Activated gamma-delta T cell treated with anti-CD3 and anti-CD28 coated beads, Interleukin-2, amount 50 U/mL, for 16 hours (primary cell): ENCODE results near the gene VPS8.

Experiments used
- DNase-seq: peaks from one replicate; pipeline ENCODE4 v3.0.0-alpha.2; 2020; ENCODE audit warnings: low read depth

Gene VPS8

DNA sequence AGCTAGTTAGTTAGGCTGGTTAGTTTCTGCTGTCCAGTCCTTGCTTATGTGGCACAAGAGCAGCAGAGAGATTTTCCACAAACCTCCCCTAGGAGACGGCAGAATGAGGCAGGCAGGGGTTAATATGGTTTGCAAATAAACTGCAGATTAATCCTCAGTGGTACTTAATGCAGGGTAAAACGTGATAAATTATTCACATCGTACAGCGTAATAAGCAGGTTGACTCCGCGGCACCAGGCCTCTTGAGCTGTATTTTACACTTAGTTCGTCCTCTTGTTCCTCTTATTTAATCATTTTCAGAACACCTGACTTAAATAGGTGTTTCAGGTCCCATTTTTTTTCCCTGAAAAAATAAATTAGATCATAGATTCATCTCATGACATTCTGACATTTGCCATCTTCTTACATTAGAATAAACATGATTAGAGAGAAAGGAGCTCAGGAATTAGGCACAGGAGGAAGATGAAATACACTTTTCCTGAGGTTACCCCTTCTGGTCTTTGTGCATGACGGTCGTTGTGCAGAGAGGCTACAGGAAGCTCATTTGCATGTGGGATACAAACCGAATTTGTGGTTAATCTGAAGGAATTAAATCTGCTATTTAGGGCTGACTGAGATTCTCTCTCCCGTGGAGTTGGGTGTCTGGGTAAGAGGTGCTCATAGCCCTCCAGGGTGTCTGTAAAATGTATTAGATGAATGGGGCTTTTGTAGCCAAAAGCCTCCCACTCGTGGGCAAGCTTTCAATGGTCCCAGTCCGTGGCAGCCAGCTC, 27.1 kb upstream of the VPS8 start:
- DNase-seq: no peak

DNA sequence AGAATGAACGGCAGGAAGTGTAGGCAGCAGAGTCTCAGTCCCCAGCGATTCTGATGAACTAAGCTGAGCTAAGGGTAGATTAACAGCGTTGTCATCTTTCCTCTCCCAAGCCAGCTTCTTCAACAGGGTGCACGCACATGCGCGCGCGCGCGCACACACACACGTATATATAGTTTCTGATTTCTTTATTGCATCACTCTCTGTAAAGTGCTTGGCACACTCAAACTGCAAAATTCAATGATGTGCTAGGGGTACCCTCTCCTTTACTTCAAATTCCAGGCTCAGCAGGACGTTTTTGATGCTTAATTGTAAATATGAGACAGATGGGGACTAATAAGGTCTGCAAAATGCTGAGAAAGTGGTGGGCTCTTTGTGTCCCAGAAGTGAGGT, 26.1 kb upstream of the VPS8 start:
- no peak for DNase-seq

DNA sequence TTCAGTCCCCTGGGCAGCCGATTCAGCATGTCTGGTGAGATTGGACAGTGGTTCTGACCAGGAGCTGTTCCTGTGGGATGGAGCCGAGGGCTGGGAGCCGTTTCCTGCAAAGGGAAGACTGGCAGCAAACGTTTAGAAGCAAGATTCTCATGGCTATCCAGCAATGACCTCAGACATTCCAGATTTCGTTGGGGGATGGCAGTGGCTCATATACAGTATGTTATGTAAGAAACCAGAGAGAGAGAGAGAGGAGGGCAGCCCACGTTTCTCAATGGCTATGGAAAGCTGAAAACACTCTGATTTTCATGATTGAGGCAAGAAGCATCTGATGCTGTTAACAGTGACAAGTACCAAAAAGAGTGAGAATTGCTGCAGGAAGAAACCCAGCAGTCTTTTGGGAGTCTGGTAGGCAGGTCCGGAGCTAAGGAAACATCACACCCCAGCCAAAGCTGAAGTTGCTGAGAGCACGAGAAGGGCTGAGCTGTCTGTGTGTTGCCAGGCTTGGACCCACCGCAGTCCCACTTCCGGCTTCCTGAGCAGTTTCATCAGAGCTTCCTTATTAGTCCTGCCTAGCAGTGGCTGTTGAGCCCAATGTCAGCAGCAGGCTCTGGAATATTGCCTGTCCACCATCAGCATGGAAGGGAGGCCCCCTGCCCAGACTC, 25.6 kb upstream of the VPS8 start:
- no peak for DNase-seq

DNA sequence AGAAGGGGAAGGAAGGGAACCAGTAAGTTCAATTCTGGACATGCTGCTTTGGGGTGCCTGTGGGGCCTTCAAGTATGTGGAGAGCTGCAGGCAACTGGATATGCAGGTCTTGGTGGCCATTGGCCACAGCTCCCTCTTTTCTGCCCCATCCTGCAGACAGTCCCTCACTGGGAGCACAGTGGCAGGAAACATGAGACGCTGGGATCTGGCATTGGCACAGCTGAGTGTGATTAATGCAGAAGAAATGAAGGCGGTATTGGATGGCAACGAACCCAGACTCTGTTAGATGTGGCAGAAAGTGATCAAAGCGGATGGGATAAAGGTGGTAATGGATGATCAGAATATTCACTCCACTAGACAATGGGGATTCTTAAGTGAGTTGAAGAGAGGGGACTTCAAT, 23.2 kb upstream of the VPS8 start:
- DNase-seq: no peak

DNA sequence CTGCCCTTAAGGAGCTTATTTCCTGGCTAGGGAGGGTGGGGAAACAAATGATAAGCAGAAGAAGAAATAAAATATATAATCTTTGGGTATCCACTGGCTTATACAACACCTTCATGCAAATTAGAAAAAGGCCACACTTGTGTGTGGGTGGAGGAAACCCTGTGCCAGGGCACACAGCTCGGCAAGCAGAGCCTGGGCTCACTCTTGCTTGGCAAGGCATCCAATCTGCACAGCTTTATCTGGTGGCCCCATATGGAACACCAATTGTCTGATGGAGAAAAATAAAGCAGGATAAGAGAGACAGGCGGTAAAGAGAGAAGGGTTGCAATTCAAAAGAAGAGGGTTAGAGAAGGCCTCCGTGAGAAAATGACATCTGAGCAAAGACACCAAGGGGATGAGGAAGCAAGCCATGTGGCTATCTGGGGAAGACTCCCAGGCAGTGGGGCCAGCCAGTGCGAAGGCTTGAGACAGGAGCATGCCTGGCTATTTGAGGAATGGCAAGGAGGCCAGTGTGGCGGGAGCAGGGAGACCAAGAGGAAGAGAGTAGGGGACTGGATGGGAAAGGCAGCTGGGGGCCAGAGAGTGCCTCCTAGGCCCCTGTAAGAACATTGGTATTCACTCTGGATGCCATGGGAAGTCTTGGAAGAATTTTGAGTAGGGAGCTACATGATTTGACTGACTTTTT, 22.5 kb upstream of the VPS8 start:
- DNase-seq: no peak

DNA sequence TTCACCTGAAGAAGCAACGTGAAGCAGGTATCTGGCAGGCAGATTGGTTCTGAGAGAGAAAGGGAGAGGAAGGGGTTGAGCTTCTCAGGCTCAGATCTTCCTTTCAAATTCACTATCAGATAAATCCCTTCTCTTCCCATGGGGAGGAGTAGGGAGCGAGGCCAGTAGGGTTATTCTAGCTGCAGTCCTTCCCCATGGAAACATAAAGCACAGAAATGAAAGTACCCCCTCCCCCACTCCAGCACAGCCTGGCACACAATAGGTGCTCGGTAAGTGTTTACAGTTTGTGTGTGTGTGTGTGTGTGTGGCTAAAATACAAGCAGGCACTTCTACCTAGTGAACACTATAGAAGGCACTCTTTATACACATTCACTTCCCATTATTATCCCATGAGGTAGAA, 20.8 kb upstream of the VPS8 start:
- DNase-seq: no peak

DNA sequence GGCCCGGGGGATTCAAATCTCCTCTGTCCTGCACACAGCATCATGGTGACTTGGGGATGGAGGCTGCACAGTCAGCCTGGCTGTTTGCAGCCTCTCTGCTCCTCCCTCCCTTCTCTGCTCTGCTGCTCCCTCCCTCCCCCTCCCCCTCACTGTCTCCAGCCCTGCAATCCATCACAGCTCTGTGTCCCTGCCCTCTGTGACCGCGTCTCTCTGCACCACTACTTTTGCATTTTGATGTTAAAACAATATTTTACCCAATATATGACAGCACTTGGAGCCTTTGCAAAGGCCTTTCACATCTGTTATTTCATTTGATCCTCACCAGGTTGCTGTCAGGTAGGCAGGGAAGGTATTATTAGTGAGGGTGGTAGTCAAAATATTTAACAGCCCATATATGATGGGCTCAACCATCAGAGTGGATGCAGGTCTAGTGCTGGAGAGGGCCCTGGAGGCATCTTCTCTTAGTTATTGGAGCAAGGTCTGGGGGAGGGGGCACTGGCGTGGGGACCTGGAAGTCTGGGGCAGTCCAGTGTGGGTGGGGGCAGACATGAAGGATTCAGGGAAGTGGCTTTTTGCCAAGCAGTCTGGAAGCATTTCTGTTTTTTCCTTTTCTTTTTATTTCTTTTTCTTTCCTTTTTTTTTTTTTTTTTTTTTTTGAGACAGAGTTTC, 16.3 kb upstream of the VPS8 start:
- no peak for DNase-seq

DNA sequence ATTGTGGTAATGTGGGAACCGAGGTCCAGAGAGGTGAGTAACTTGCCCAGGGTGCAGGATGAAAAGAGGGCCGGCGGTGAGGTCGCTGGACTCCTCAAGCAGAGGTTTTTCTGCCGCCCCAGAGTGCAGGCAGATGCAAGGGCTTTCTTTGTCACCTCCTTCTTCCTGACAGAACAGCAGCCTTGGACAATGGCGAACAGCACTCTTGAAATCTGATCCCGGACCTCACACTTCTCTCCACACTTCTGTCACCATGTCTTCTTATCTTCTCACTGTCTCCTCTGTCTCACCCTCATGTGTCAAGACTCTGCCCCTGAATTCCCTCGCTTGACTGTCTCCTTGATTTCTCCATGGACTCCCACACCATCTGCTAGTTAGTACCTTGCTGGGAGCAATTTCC, 15.4 kb upstream of the VPS8 start:
- DNase-seq: no peak

DNA sequence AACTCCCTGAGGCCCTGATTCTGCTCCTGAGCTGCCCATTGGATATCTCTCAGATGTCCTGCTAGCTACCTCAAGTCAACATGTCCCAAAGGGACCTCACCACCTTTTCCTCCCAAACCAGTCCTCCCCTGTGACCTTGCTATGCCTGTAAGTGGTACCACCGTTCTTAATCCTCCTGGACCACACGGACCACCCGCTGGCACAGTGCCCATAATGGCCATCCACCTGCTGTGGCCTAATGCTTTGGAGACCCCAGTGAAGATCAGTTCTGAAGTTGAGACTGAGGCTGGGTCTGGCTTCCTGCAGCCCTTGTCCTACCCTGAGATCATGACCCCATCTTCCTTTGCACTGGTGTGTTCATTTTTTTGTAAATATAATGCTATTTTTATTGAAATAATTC, 15.0 kb upstream of the VPS8 start:
- no peak for DNase-seq

DNA sequence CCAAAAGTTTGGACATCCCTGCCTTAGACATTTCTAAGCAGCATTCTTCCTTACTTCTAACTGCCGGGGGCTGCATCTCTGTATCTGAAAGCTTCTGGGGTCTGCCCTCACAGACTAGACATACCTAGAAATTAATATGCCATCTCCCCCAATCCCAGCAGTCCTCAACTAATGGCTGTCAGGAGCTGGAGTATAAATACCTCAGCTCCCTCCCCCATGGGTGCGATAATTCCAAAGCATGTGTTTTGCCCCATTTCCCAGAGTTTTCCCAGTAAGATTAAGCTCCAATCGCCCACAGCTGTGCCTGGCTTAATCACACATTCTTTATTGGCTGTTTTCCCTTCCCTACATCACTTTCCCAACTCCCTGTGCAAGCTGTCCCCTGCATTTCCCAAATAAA, 13.8 kb upstream of the VPS8 start:
- no peak for DNase-seq

DNA sequence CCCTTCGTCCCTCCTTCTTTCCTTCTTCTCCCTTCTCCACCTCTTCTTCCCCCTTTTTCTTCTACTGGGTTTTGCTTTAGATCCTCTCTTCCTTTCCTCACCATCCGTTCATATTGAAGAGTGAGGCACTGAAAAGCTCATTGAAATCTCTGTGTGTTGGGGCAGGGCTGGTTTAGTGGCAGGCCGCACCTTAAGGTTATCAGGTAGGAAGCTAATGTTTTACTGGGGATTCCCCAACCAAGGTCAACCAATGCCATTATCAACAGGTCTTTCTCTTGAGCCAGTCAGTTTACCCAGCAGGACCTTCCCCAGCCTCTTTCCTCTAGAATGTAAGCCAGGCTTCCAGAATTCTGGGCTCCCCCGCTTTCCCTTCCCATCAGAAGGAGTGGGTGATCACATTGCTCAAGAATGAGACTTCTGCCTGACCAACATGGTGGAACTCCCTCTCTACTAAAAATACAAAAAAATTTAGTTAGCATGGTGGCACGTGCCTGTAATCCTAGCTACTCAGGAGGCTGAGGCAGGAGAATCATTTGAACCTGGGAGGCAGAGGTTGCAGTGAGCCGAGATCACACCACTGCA, 11.5 kb upstream of the VPS8 start:
- no peak for DNase-seq

DNA sequence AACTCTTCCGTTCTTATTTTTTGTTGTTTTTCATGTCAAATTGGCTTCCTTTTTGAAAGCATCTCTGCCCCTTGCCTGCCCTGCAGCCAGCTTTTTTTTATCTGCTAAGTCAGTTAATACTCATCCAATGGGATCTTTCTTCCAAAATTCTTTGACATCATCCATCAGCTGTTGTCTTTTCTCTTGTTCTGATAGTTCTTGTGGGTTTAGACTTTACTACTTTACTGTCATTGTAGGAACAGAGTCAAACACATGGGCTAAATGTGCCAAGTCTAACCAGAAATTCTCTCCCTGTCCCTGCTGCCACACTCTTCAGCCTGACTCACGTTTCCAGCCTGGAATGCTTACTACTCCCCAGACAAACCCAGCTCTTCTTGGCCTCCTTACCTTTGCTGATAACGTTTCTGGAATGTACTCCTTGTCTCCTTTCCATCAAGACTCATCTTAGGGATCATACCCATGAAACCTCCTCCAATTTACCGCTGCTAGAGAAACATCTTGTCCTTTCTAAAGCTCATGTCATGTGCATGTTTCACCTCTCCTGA, 10.7 kb upstream of the VPS8 start:
- DNase-seq: no peak

DNA sequence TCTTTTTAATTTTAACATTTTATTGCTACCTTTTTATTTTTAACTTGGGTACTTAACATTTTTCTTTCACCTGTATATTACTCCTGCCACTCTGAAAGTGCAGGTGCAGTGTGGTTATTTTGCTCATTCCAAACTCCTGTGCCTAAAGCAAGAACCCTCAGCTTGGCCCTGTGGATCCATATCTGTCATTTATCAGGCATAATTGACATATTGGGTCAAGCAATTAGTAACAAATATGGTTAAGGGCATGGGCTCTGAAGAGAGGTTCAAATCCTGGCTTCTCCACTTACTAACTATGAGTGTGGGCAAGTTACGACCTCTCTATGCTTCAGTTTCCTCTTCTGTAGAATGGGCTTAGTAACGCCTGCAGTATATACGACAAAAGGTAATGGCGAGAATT, 9.8 kb upstream of the VPS8 start:
- no peak for DNase-seq

DNA sequence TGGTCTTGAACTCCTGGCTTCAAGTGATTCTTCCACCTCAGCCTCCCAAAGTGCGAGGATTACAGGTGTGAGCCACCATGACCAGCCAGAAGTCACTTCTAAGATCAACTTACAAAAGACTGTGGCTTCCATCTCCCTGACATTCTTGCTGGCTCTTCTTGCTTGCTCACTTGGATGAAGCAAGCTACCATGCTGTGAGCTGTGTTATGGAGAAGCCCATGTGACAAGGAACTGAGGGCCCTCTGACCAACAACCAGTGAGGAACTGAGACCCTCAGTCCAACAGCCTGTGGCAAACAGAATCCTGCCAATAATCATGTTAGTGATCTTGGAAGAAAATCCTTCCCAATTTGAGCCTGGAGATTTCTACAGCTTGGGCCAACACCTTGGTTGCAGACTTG, 7.2 kb upstream of the VPS8 start:
- DNase-seq: no peak

DNA sequence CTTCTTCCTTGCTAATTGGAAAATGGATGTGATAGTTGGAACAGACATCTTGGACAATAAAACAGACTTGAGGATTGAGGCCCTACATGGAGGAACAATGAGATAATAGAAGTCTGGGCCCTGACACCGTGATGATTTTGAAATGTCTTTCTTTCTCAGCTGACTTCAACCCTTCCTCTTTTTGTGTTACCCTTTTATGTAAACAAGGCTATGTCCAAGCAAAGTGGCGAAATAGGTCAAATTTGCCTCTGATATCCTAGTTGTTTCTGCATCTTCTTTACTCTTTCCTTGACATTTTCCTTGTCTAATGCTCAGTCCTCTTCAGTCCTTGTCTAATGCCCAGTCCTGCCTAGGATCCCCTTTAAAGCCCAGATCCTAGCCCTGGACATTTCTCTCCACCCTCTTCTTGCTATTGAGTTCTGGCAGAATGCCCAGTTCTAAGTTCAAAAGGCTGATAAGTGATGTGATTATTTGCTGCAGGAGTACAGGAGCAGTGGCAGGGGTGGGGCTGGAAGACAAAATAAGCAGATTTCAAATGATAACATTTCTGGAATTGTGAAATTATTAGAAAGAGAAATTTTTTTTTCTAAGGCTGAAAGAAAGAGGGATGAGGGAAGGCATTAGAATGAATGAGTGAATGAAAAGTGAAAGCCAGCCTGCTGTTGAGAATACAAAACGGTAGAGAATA, 6.5 kb upstream of the VPS8 start:
- no peak for DNase-seq

DNA sequence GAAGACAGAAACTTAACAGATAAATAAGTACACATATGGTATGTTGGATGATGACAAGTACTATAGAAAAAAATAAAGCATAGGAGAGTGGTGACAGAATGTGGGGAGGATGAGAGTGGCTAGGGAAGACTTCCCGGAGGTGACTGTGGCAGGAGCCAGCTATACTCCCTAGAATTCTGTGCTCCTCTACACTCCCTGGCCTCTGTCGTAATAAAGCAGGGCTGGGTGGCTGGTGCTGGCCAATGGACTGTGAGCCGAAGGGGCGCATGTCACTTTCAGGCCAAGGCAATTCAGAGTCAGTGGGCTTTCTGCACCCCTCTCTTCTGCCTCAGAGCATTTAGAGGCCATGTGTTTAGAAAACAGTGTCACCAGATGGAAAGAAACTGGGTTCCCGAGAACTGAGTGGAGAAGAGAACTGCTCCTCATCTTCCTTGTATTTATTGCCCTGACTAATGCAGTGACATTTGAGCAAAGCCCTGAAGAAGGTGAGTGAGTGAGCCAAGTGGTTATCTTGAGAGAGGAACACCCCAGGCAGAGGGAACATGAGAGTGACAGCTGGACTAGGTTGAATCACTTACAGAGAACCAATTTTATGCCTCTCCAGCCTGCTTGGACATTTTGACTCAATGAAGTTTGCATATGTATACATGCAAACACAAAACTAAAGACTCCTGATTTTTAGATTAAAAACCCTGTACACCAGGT, 5.2 kb upstream of the VPS8 start:
- DNase-seq: no peak

DNA sequence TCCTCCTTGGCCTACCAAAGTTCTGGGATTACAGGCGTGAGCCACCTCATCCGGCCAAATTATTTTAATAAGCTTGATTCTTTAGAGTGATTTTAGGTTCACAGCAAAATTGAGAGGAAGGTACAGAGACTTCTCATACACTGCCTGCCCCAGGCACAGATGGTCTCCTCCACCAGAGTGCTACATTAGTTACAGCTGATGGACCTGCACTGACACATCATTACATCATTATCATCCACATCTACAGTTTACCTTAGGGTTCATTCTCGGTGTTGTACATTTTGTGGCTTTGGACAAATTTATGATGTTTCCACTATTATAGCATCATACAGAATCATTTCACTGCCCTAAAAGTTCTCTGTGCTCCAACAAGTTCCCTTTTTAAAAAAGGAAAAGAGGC, 4.4 kb upstream of the VPS8 start:
- no peak for DNase-seq

DNA sequence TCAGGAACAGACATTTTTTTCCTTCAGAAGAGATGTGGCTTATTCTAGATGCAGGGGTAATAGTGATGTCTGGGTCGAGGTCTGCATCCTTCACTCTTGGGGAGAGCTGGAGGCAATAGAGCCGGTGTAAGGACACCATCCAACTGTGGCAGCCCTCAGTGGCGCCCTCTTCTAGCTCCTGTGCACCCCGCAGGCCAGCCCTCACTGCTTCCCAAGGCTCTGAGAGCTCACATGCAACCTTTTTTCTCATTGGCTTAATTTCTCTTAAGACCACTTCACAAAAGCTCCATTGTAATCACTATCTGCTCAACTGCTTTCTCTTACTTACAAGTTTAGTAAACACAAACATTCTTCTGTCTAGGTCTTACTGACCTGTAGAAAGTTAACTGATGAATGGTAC, 3.9 kb upstream of the VPS8 start:
- DNase-seq: no peak

DNA sequence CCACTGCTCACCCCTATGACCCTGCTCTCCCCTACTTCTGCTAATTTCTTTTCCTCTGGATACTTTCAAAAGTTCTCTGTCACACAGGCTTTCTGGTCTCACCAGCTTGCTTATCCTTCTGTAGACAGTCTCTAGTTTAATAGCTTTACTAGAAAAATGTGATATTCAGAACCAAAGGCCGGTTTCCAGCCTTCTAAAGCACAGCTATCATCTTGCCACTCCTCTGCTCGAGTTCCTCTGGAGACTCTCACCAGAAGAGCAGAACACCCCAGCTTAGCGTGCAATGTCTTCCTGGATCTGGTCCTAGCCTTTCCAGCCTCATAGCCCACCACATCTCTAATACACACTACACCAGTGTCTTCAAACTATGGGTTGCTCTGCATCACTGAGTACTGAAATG, 1.8 kb upstream of the VPS8 start:
- DNase-seq: no peak

DNA sequence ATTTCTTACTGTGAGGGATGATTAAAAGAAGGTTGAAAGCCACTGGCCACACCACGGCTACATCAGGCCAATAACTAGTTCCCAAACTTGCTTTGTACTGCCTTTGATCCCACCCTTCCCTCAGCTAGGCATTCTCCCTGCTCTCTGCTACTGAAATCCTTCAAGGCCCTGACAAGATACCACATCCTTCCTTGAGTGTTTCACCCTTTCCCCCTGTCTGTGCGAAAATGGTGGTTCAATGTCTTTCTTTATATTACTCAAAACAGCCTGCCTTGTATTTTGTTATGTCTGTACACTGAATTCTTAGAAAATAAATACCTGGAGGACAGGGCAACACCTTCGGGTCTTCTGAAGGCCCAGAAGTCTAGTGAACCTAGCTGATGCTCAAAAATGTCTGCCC, 932 bp upstream of the VPS8 start:
- DNase-seq: no peak

DNA sequence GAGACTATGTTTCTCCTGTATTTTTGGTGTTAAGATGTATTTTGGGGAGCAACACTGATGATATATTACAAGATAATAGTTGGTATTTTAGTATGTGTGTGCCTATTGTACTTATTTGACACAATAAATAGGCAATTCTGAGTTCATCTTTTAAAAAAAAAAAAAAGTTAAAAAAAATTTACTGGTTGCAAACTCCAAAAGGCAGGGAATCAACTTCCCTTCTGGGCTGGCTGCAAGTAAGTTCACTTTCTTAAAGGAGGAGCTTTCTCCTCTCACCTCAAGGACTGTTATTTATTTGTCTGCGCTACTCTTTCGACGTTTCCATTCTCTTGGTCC, 335 bp upstream of the VPS8 start:
- no peak for DNase-seq
